Astrocyte of the spinal cord (primary cell): Measurements from ENCODE around the gene ZNF780A.
"Not testable (repeated sequence)": the region's sequence is repeated elsewhere in the genome, so short reads cannot be mapped to it uniquely, and the experiment has no call there.

Experiments
- DNase-seq: peaks from one replicate; pipeline ENCODE4 v3.0.0; 2011; ENCODE audit warnings: low read depth, low spot score
- H3K4me3 ChIP-seq: 2 replicates; pipeline ENCODE4 v1.5.1; 2011; ENCODE audit warnings: low read depth, mild to moderate bottlenecking, low read length, moderate library complexity
- in situ Hi-C: cut with HindIII; loops from 2 replicates; pipeline ENCODE4 v1.10.0; 2017; ENCODE audit warnings: low sequenced_read_pairs
- TF ChIP-seq, protein P1 (sequence below): IDR thresholded peaks from 2 replicates; pipeline ENCODE4 v1.5.1; 2012; ENCODE audit warnings: low read depth, mild to moderate bottlenecking, low read length, inconsistent platforms

ZNF780A gene

DNA sequence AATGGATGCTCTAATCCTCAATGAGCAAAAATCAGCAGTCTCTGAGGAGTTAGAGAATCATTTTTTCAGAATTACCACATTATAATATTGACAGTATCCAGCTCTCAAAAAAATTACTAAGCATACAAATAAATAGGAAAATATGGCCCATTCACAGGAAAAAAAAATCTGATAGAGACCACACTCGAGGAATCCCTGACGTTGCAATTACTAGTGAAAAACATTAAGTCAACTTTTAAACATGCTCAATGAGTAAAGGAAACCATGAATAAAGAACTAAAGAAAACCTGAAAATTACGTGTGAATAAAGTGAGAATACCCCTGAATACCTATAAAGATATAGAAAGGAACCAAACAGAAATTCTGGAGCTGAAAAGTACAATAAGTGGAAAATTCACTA, 38.7 kb upstream of the ZNF780A start:
- DNase-seq, result no peak
- TF ChIP-seq, protein P1, sequence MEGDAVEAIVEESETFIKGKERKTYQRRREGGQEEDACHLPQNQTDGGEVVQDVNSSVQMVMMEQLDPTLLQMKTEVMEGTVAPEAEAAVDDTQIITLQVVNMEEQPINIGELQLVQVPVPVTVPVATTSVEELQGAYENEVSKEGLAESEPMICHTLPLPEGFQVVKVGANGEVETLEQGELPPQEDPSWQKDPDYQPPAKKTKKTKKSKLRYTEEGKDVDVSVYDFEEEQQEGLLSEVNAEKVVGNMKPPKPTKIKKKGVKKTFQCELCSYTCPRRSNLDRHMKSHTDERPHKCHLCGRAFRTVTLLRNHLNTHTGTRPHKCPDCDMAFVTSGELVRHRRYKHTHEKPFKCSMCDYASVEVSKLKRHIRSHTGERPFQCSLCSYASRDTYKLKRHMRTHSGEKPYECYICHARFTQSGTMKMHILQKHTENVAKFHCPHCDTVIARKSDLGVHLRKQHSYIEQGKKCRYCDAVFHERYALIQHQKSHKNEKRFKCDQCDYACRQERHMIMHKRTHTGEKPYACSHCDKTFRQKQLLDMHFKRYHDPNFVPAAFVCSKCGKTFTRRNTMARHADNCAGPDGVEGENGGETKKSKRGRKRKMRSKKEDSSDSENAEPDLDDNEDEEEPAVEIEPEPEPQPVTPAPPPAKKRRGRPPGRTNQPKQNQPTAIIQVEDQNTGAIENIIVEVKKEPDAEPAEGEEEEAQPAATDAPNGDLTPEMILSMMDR, result no peak
- in situ Hi-C loops, result no loop called here
- H3K4me3 ChIP-seq, result no peak overlapping the region

DNA sequence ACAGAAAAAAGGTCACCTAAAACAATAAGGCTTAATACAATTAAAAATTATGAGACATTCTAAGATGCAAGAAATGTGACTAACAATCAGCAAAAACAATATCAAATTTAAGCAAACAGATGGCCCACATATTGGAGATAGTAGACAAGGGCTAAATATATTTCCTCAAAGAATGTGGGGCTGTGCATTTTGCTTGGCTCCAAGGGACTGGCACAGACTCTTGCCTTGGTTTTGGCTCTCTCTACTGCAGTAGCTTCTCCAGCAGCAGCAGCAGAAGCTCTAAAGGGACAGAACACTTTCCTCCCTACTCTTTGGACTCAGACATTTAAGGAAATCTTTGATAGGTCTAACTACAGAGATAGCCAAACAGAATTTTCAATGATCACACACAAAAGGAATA, 38.2 kb upstream of the ZNF780A start:
- in situ Hi-C loops, result no loop called here
- TF ChIP-seq, protein P1, result no peak
- DNase-seq, result no peak
- H3K4me3 ChIP-seq, result no peak overlapping the region

DNA sequence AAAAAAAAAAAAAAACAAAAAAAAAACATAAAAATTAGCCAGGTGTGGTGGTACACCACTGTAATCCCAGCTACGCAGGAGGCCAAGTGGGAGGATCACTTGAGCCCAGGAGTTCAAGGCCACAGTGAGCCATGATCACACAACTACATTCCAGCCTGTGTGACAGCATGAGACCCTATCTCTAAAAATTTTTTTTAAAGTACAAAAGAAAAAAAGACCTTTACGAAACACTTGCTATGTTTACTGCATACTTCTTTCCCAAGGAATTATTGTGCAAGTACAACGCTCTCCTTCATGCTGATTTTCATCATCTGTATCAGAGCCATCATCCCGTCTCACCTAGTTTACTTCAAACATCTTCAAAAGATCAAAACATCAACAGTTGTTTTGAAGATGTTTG, 28.6 kb upstream of the ZNF780A start:
- DNase-seq, result no peak
- H3K4me3 ChIP-seq, result no peak overlapping the region
- TF ChIP-seq, protein P1, result no peak
- in situ Hi-C loops, result no loop called here

DNA sequence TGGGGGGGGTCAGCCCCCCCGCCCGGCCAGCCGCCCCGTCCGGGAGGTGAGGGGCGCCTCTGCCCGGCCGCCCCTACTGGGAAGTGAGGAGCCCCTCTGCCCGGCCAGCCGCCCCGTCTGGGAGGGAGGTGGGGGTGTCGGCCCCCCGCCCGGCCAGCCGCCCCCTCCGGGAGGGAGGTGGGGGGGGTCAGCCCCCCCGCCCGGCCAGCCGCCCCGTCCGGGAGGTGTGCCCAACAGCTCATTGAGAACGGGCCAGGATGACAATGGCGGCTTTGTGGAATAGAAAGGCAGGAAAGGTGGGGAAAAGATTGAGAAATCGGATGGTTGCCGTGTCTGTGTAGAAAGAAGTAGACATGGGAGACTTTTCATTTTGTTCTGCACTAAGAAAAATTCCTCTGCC, 27.9 kb upstream of the ZNF780A start:
- H3K4me3 ChIP-seq, in situ Hi-C loops, DNase-seq: not testable (repeated sequence)

DNA sequence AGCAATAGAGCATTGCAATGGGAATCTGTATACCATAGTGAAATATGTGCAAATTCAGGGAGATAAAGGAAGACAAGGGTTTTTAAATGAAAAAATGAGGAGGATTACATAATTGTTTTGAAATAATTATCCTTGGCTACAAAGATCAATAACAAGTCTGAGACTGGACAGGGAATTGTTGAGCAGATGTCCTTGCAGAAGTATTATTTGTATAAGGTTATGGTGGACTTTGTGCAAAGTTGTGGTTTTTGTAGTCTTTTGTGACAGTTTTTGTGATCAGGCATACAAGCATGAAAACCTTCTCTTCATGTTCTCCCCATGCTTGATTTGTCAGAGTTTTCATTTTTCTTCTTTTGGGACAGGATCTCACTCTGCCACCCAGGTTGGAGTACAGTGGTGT, 25.3 kb upstream of the ZNF780A start:
- in situ Hi-C loops, result no loop called here
- TF ChIP-seq, protein P1, result no peak
- H3K4me3 ChIP-seq, result no peak overlapping the region
- no peak for DNase-seq

DNA sequence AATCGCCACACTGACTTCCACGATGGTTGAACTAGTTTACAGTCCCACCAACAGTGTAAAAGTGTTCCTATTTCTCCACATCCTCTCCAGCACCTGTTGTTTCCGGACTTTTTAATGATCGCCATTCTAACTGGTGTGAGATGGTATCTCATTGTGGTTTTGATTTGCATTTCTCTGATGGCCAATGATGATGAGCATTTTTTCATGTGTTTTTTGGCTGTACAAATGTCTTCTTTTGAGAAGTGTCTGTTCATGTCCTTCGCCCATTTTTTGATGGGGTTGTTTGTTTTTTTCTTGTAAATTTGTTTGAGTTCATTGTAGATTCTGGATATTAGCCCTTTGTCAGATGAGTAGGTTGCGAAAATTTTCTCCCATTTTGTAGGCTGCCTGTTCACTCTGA, 23.4 kb upstream of the ZNF780A start:
- H3K4me3 ChIP-seq, in situ Hi-C loops, DNase-seq: not testable (repeated sequence)

DNA sequence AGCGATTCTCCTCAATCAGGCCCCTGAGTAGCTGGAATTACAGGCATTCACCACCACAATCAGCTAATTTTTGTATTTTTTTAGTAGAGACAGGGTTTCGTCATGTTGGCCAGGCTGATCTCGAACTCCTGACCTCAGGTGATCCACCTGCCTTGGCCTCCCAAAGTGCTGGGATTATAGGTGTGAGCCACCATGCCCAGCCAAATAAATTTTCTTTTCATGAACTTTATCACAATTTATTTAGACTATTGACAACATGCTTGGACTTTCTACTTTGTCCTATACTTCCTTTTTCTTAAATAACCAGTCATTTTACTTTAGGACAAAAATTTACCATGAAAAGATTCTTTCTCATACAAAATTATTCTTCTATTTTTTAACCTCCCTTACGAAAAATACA, 21.5 kb upstream of the ZNF780A start:
- DNase-seq, H3K4me3 ChIP-seq, in situ Hi-C loops: not testable (repeated sequence)

DNA sequence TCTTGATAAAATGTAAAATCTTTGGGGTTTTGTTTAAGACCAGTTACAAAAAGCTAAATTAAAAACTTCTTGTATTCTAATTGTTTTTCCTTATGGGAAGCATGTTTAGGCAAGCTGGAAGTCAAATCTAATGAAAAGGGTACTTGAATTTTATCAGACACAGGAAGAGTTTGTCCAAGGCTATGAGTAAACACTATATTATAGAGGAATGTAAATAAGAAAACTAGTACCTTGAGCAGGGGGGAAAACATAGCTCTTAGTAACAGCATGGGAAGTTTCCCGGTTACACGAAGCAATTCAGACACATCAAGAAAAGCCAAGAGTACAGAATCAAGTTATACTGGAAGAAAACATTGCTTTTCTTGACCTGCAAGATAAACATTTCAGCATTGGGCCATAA, 19.8 kb upstream of the ZNF780A start:
- TF ChIP-seq, protein P1, result no peak
- no peak overlapping the region for H3K4me3 ChIP-seq
- in situ Hi-C loops, result no loop called here
- DNase-seq, result no peak
